ENCODE measurements around the gene PPRC1. TPM values are rescaled to one million over a fixed set of nuclear protein-coding genes. Genes with fewer than 3 reads are reported as not detected.
"Not testable (repeated sequence)": the region's sequence is repeated elsewhere in the genome, so short reads cannot be mapped to it uniquely, and the experiment has no call there.

Gene PPRC1
- total RNA-seq, 1 donor from 2014 or later, result 68.3 TPM

GRCh38 chr10:102175415-102175814, 42.6 kb downstream of the PPRC1 start:
- Mint-ChIP-seq H3K4me1 (no peaks in the 10 kb centered on the region), H3K9me3 (no peaks in the 10 kb centered on the region), H3K36me3 (ENCODE audit: low read depth) (no peaks in the 10 kb centered on the region), H3K27me3 (ENCODE audit: low read depth) (no peaks in the 10 kb centered on the region), H3K27ac (ENCODE audit: unreplicated experiment) (no peak overlapping the region), H3K4me3 (no peak overlapping the region)
- TF ChIP-seq CTCF (conservative IDR thresholded peaks at IDR 0.05), result no peak
- DNase-seq (ENCODE audit: low read depth, low spot score), result no peak

- H3K27ac Mint-ChIP-seq (ENCODE audit: unreplicated experiment), result no peak overlapping the region
- no peak for DNase-seq (ENCODE audit: low read depth, low spot score)
- peaks cover 6% of the 10 kb centered on the region for H3K27me3 Mint-ChIP-seq (ENCODE audit: low read depth)
- TF ChIP-seq CTCF (conservative IDR thresholded peaks at IDR 0.05), result no peak
- H3K36me3 Mint-ChIP-seq (ENCODE audit: low read depth), result peaks cover 12% of the 10 kb centered on the region
- no peaks in the 10 kb centered on the region for H3K4me1 Mint-ChIP-seq
- H3K9me3 Mint-ChIP-seq, result peaks cover 20% of the 10 kb centered on the region
- no peak overlapping the region for H3K4me3 Mint-ChIP-seq
These were observed 51.8 kb downstream of the PPRC1 start for GRCh38 chr10:102184606-102185005.

- Mint-ChIP-seq H3K4me1 (no peaks in the 10 kb centered on the region), H3K36me3 (ENCODE audit: low read depth) (peaks cover 12% of the 10 kb centered on the region), H3K27me3 (ENCODE audit: low read depth) (peaks cover 6% of the 10 kb centered on the region), H3K27ac (ENCODE audit: unreplicated experiment) (no peak overlapping the region), H3K9me3 (peaks cover 20% of the 10 kb centered on the region), H3K4me3 (no peak overlapping the region)
- TF ChIP-seq CTCF (conservative IDR thresholded peaks at IDR 0.05), result no peak
- DNase-seq (ENCODE audit: low read depth, low spot score), result no peak
These were observed 52.4 kb downstream of the PPRC1 start for GRCh38 chr10:102185272-102185671.

GRCh38 chr10:102185811-102186527, 53.1 kb downstream of the PPRC1 start:
- Mint-ChIP-seq H3K4me3 (no peak overlapping the region), H3K9me3 (peaks cover 20% of the 10 kb centered on the region)
- TF ChIP-seq CTCF (conservative IDR thresholded peaks at IDR 0.05), result no peak

GRCh38 chr10:102188298-102188940, 55.6 kb downstream of the PPRC1 start:
- no peak for TF ChIP-seq CTCF (conservative IDR thresholded peaks at IDR 0.05)
- peaks cover 15% of the 10 kb centered on the region for H3K36me3 Mint-ChIP-seq (ENCODE audit: low read depth)
- no peak for DNase-seq (ENCODE audit: low read depth, low spot score)
- peaks cover 6% of the 10 kb centered on the region for H3K27me3 Mint-ChIP-seq (ENCODE audit: low read depth)
- no peaks in the 10 kb centered on the region for H3K4me1 Mint-ChIP-seq
- H3K27ac Mint-ChIP-seq (ENCODE audit: unreplicated experiment), result peak overlapping the region; percentile 35
- H3K4me3 Mint-ChIP-seq, result no peak overlapping the region
- H3K9me3 Mint-ChIP-seq, result peaks cover 29% of the 10 kb centered on the region

More at GRCh38 chr10:102185811-102186527, 53.1 kb downstream of the PPRC1 start:
- Mint-ChIP-seq H3K36me3 (ENCODE audit: low read depth) (peaks cover 12% of the 10 kb centered on the region), H3K4me1 (no peaks in the 10 kb centered on the region), H3K27ac (ENCODE audit: unreplicated experiment) (no peak overlapping the region), H3K27me3 (ENCODE audit: low read depth) (peaks cover 6% of the 10 kb centered on the region)
- DNase-seq (ENCODE audit: low read depth, low spot score), result no peak

GRCh38 chr10:102188941-102189898, 56.4 kb downstream of the PPRC1 start:
- H3K4me3 Mint-ChIP-seq; H3K27me3 Mint-ChIP-seq (ENCODE audit: low read depth); H3K27ac Mint-ChIP-seq (ENCODE audit: unreplicated experiment); H3K4me1 Mint-ChIP-seq; DNase-seq (ENCODE audit: low read depth, low spot score): not testable (repeated sequence)
- Mint-ChIP-seq H3K9me3 (peaks cover 28% of the 10 kb centered on the region), H3K36me3 (ENCODE audit: low read depth) (peaks cover 15% of the 10 kb centered on the region)
